WTC11 (cell line): ENCODE results near the gene MYO9A. TPM values are rescaled to one million over a fixed set of nuclear protein-coding genes. Genes with fewer than 3 reads are reported as not detected.

Experiments
- ATAC-seq: fragments of 200-7000 bp; cut with Tn5 transposase; 2 replicates; pipeline ENCODE4 v1.10.0; 2021; ENCODE audit warnings: mild to moderate bottlenecking, moderate library complexity
- CTCF ChIA-PET: fragments of 300-600 bp; sonication (Branson Sonifier 250); formaldehyde crosslinking; loops from one replicate; lab custom pipeline; 2021; ENCODE audit warnings: antibody characterized with exemption; lab: Charles Lee
- POLR2A ChIA-PET: fragments of 350-600 bp; sonication (Branson Sonifier 250); formaldehyde crosslinking; loops from one replicate; lab custom pipeline; 2021; ENCODE audit warnings: antibody characterized with exemption; lab: Charles Lee
- DNase-seq: peaks from one replicate; pipeline ENCODE4 v3.0.0; 2021; ENCODE audit warnings: low spot score
- H3K27ac Mint-ChIP-seq: 2 replicates; pipeline ENCODE4 v1.8.0; 2021; ENCODE audit warnings: mixed read lengths
- H3K27me3 Mint-ChIP-seq: 2 replicates; pipeline ENCODE4 v1.8.0; 2021; ENCODE audit warnings: low read depth, mild to moderate bottlenecking, moderate library complexity, mixed read lengths
- H3K36me3 Mint-ChIP-seq: 2 replicates; pipeline ENCODE4 v1.8.0; 2021; ENCODE audit warnings: mixed read lengths
- H3K4me1 Mint-ChIP-seq: 2 replicates; pipeline ENCODE4 v1.8.0; 2022; ENCODE audit warnings: mixed read lengths
- H3K4me3 Mint-ChIP-seq: 2 replicates; pipeline ENCODE4 v1.8.0; 2021; ENCODE audit warnings: mild to moderate bottlenecking, moderate library complexity, mixed read lengths
- H3K9me3 Mint-ChIP-seq: 2 replicates; pipeline ENCODE4 v1.8.0; 2021; ENCODE audit warnings: mixed read lengths
- ATF2 ChIP-seq: sonication (generic); formaldehyde crosslinking; IDR thresholded peaks from 2 replicates; pipeline ENCODE4 v1.8.1; 2022; ENCODE audit warnings: low read depth, missing genetic modification reagents, borderline replicate concordance
- ELF4 ChIP-seq: sonication (generic); formaldehyde crosslinking; IDR thresholded peaks from 2 replicates; pipeline ENCODE4 v1.8.1; 2022; ENCODE audit warnings: low read depth, mild to moderate bottlenecking, moderate library complexity, missing genetic modification reagents
- ETV6 ChIP-seq: sonication (generic); formaldehyde crosslinking; IDR thresholded peaks from 2 replicates; pipeline ENCODE4 v1.8.1; 2022; ENCODE audit warnings: mild to moderate bottlenecking, missing genetic modification reagents
- JUN ChIP-seq: sonication (generic); formaldehyde crosslinking; IDR thresholded peaks from 2 replicates; pipeline ENCODE4 v1.8.0; 2023; ENCODE audit warnings: mild to moderate bottlenecking, missing genetic modification reagents
- MYBL2 ChIP-seq: sonication (generic); formaldehyde crosslinking; IDR thresholded peaks from 2 replicates; pipeline ENCODE4 v1.8.1; 2023; ENCODE audit warnings: mild to moderate bottlenecking, moderate library complexity, missing genetic modification reagents
- PRDM15 ChIP-seq: sonication (generic); formaldehyde crosslinking; IDR thresholded peaks from 2 replicates; pipeline ENCODE4 v1.8.0; 2022; ENCODE audit warnings: missing genetic modification reagents
- TP53 ChIP-seq: sonication (generic); formaldehyde crosslinking; IDR thresholded peaks from 2 replicates; pipeline ENCODE4 v1.8.1; 2023; ENCODE audit warnings: mild to moderate bottlenecking, missing genetic modification reagents
- ZNF423 ChIP-seq: fragments of 250-450 bp; sonication (Bioruptor Pico); IDR thresholded peaks from 2 replicates; pipeline ENCODE4 v2.1.2; 2022; ENCODE audit warnings: mild to moderate bottlenecking, moderate library complexity
- ZNF532 ChIP-seq: fragments of 250-450 bp; sonication (Bioruptor Pico); IDR thresholded peaks from 2 replicates; pipeline ENCODE4 v1.9.0; 2021; ENCODE audit warnings: mild to moderate bottlenecking, borderline replicate concordance
- total RNA-seq: library from RNA; stranded (reverse); gene quantifications from 3 replicates; pipeline ENCODE4 v1.2.3, GENCODE V29; 2021
- TF ChIP-seq, protein P1 (sequence below): fragments of 250-450 bp; sonication (Bioruptor Pico); conservative IDR thresholded peaks from 2 replicates; pipeline ENCODE4 v1.9.0; 2021; ENCODE audit warnings: mild to moderate bottlenecking
- TF ChIP-seq, protein P2 (sequence below): sonication (generic); formaldehyde crosslinking; IDR thresholded peaks from 2 replicates; pipeline ENCODE4 v1.8.1; 2023; ENCODE audit warnings: mild to moderate bottlenecking, moderate library complexity, missing genetic modification reagents

Gene MYO9A
- total RNA-seq, 1 experiment from 2014 or later: 23.5 TPM

GRCh38 chr15:72133211-72133610 is 15.3 kb upstream of the MYO9A start (continued):
- TF ChIP-seq, protein P1, sequence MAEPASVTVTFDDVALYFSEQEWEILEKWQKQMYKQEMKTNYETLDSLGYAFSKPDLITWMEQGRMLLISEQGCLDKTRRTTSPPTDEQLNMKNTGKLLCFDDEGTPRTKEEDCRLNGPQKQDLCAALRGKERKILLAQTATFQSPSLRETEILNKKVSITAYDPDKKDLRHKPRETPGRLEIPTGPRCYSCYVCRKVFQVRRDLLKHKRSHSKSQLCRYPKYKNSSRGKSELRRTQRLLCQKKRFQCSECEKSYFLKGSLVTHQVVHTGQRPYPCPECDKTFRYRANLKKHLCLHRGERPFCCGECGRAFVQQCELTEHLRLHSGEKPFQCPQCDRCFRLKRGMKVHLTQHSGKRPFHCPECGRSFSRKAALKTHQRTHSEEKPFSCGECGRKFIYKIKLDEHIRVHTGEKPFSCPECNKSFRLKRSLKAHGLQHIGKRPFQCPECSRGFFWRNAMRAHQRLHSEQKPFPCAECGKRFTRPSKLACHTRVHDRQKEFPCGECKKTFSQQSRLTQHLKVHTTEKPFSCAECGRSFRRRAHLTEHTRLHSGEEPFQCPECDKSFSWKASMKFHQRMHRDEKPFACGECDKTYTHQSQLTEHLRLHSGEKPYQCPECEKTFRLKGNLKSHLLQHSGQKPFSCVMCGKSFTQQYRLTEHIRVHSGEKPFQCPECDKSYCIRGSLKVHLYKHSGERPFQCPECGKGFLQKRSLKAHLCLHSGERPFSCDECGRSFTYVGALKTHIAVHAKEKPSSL (CRISPR knock-in tag): no peak

GRCh38 chr15:72131922-72132321 is 14.0 kb upstream of the MYO9A start:
- no peak overlapping the region for H3K4me3 Mint-ChIP-seq
- H3K36me3 Mint-ChIP-seq: no peaks in the 10 kb centered on the region
- no peak for ATAC-seq
- no peak for DNase-seq
- ChIA-PET CTCF (no interaction called here), POLR2A (no interaction called here)
- H3K4me1 Mint-ChIP-seq: no peaks in the 10 kb centered on the region
- H3K9me3 Mint-ChIP-seq: no peaks in the 10 kb centered on the region
- no peaks in the 10 kb centered on the region for H3K27me3 Mint-ChIP-seq
- no peak overlapping the region for H3K27ac Mint-ChIP-seq
- TF ChIP-seq PRDM15 (CRISPR knock-in tag) (no peak), ZNF423 (CRISPR knock-in tag) (no peak), ELF4 (no peak), TP53 (no peak), ETV6 (no peak), JUN (CRISPR knock-in tag) (no peak), ZNF532 (CRISPR knock-in tag) (no peak)
- TF ChIP-seq, protein P2, sequence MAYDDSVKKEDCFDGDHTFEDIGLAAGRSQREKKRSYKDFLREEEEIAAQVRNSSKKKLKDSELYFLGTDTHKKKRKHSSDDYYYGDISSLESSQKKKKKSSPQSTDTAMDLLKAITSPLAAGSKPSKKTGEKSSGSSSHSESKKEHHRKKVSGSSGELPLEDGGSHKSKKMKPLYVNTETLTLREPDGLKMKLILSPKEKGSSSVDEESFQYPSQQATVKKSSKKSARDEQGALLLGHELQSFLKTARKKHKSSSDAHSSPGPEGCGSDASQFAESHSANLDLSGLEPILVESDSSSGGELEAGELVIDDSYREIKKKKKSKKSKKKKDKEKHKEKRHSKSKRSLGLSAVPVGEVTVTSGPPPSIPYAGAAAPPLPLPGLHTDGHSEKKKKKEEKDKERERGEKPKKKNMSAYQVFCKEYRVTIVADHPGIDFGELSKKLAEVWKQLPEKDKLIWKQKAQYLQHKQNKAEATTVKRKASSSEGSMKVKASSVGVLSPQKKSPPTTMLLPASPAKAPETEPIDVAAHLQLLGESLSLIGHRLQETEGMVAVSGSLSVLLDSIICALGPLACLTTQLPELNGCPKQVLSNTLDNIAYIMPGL: no peak

DNA sequence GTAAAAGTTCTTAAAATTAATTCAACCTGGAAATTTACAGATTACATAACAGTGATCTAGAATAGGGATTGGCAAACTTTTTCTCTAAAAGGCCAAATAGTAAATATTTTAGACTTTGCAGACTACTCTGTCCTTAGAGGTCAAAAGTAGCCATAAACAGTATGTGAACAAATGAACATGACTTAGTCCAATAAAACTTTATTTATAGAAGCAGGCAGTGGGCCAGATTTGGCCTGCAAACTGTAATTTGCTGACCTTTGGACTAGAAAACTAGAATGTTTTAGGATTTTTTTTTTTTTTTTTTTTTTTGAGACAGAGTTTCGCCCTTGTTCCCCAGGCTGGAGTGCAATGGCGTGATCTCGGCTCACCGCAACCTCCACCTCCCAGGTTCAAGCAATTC is 12.3 kb upstream of the MYO9A start:
- Mint-ChIP-seq H3K9me3 (no peaks in the 10 kb centered on the region), H3K4me1 (no peaks in the 10 kb centered on the region), H3K4me3 (no peak overlapping the region), H3K27ac (no peak overlapping the region), H3K36me3 (no peaks in the 10 kb centered on the region), H3K27me3 (no peaks in the 10 kb centered on the region)
- DNase-seq: no peak
- ChIA-PET CTCF (interaction anchor here (0.6 kb wide), 1 partner anchor 387 kb away, joined by 5 read pairs; no protein-coding TSS in a partner anchor), POLR2A (no interaction called here)
- ATAC-seq: no peak
- TF ChIP-seq MYBL2 (CRISPR knock-in tag): no peak
- no peak for TF ChIP-seq ATF2 (CRISPR knock-in tag)
